GM12872 (cell line): ENCODE data around the gene MKRN2.

Experiments
- TF ChIP-seq, protein P1 (sequence below): IDR thresholded peaks from 3 replicates; pipeline ENCODE4 v1.5.1; 2011; ENCODE audit warnings: low read depth, mild to moderate bottlenecking, low read length, moderate library complexity; ENCODE audit not compliant: insufficient read depth

The MKRN2 gene

GRCh38 chr3:12556690-12557472 lies at the start of gene MKRN2:
Gene MKRN2, plus strand, starts transcription at chr3:12557087. Its CDS starts 64 bp downstream, at chr3:12557151.
- TF ChIP-seq, protein P1, sequence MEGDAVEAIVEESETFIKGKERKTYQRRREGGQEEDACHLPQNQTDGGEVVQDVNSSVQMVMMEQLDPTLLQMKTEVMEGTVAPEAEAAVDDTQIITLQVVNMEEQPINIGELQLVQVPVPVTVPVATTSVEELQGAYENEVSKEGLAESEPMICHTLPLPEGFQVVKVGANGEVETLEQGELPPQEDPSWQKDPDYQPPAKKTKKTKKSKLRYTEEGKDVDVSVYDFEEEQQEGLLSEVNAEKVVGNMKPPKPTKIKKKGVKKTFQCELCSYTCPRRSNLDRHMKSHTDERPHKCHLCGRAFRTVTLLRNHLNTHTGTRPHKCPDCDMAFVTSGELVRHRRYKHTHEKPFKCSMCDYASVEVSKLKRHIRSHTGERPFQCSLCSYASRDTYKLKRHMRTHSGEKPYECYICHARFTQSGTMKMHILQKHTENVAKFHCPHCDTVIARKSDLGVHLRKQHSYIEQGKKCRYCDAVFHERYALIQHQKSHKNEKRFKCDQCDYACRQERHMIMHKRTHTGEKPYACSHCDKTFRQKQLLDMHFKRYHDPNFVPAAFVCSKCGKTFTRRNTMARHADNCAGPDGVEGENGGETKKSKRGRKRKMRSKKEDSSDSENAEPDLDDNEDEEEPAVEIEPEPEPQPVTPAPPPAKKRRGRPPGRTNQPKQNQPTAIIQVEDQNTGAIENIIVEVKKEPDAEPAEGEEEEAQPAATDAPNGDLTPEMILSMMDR = no peak

DNA sequence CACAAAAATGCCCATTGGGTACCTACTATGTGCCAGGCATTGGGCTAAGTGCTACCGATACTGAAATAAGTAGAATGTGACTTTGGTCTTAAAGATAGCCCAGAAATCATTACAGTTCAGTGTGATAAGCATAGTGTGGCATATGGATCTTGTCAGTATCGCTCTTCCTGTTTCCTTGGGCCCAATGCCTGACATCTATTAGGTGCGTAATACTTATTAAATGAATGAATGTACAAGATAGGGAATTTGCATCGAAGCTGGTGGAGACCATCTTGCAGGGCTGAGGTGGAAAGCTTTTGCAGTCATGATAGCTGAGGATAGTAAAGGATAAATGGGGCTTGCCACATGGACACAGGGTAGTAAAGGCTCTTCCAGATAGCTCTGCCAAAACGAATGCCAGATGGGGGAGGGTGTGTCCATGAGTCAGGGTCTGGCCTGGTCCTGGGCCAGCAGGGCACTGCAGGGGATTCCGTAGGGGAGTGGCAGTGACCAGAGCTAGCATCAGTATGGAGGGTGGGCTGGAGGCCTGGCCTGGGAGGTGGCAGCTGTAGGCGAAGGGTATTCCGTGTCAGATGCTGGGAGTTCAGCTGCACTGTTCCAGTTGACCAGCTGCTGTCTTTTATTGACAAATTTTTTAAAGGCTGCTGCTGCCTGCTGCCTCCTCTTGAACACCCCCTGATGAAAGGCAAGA lies 49.2 kb upstream of the MKRN2 start:
- TF ChIP-seq, protein P1 = no peak

DNA sequence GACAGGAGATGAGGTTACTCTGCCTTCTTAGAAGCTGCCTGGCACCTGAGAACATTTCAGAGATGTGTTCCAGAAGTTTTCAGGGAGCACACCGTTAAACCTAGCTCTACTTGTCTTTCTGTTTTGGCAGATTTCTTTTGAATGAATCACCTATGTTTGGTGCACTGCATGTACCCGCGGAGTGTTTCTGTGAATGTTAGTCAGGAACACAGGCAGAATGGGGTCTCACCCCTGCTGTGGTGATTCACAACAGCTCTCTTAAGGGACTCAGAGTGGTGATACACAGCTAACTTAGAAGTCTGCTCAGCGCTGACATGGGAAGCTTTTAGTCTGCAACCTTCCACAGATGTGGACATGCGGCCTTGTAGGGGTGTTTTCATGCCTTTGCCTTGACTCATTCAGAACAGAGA lies 48.6 kb upstream of the MKRN2 start:
- TF ChIP-seq, protein P1 = no peak

DNA sequence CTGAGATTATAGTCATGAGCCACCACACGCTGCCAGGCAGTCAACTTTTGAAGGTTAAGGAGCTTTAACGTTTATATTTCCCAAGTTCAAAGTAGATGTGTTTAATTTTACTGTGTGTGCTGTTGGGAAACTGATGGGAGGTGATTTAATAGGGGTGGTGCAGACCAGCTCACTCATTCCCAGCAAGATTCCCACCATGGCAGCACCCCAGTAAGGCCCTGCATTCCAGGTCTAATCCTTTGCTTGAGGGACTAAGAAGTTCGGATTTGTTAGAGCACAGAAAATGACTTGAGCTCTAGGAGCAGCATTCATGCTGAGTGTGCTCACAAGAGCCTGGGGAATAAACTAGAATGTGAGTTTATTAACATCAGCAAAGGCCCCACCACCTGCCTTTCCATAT lies 47.4 kb upstream of the MKRN2 start:
- TF ChIP-seq, protein P1 = no peak

- TF ChIP-seq, protein P1 = no peak
These were observed 44.3 kb upstream of the MKRN2 start for GRCh38 chr3:12512534-12513118.

- TF ChIP-seq, protein P1 = no peak
These were observed 43.0 kb upstream of the MKRN2 start for GRCh38 chr3:12513694-12514446.

- TF ChIP-seq, protein P1 = no peak
These were observed 41.3 kb upstream of the MKRN2 start for GRCh38 chr3:12515631-12516030.
